Glutamatergic neuron (in vitro differentiated cells): Measurements from ENCODE around the gene GLCE. TPM values are rescaled to one million over a fixed set of nuclear protein-coding genes. Genes with fewer than 3 reads are reported as not detected.

ENCODE experiments used
- DNase-seq: peaks from one replicate; pipeline ENCODE4 v3.0.0; 2022
- H3K27ac Mint-ChIP-seq: one replicate; pipeline ENCODE4 v1.8.0; 2020; ENCODE audit warnings: mild to moderate bottlenecking, mixed read lengths, inconsistent platforms; ENCODE audit not compliant: unreplicated experiment
- H3K27me3 Mint-ChIP-seq: one replicate; pipeline ENCODE4 v1.8.0; 2020; ENCODE audit warnings: mild to moderate bottlenecking, moderate library complexity, mixed read lengths, inconsistent platforms; ENCODE audit not compliant: unreplicated experiment
- H3K36me3 Mint-ChIP-seq: one replicate; pipeline ENCODE4 v1.8.0; 2020; ENCODE audit warnings: mild to moderate bottlenecking, mixed read lengths, inconsistent platforms; ENCODE audit not compliant: unreplicated experiment
- H3K4me1 Mint-ChIP-seq: one replicate; pipeline ENCODE4 v1.8.0; 2020; ENCODE audit warnings: mild to moderate bottlenecking, low read depth, mixed read lengths, inconsistent platforms; ENCODE audit not compliant: unreplicated experiment
- H3K4me3 Mint-ChIP-seq: one replicate; pipeline ENCODE4 v1.8.0; 2020; ENCODE audit warnings: mild to moderate bottlenecking, mixed read lengths, inconsistent platforms; ENCODE audit not compliant: unreplicated experiment
- H3K9me3 Mint-ChIP-seq: one replicate; pipeline ENCODE4 v1.8.0; 2020; ENCODE audit warnings: mild to moderate bottlenecking, moderate library complexity, mixed read lengths, inconsistent platforms; ENCODE audit not compliant: unreplicated experiment
- CTCF ChIP-seq: fragments of 200-600 bp; sonication (generic); IDR thresholded peaks from one replicate; pipeline ENCODE4 v1.5.0; 2021; ENCODE audit not compliant: partially characterized antibody, unreplicated experiment
- total RNA-seq: library from RNA; stranded (reverse); fragmentation: NEBNext Ultra II Directional; extraction: Animal tissue kit (Norgen Biotek cat#: 25700); gene quantifications from one replicate; pipeline ENCODE4 v1.2.1, GENCODE V29; 2021; ENCODE audit not compliant: unreplicated experiment

GLCE gene
- total RNA-seq, 1 donor from 2014 or later, result 6.7 TPM

DNA sequence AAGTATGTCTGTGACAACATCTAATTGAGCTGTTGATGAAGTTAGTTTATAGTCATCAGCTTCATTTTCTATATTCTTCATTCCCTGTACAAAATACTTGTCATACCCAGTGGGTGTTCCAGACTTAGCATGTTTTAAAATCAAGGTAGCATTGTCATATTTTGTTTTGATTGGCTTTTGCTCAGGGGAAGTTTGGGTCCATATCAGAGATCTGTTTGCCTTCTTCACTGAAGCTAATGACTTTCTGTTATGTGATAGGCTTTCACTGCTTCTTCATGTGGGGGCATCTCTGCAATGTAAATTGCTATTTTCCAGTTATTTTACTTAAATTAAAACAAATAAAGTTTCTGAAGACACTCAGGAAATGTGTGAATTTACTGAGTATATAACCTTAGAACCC, 15.1 kb downstream of the GLCE start:
- H3K4me3 Mint-ChIP-seq, result no peak overlapping the region
- H3K36me3 Mint-ChIP-seq, result no peaks in the 10 kb centered on the region
- TF ChIP-seq CTCF, result no peak
- no peaks in the 10 kb centered on the region for H3K27me3 Mint-ChIP-seq
- no peak for DNase-seq
- H3K4me1 Mint-ChIP-seq, result no peaks in the 10 kb centered on the region
- no peaks in the 10 kb centered on the region for H3K9me3 Mint-ChIP-seq
- no peak overlapping the region for H3K27ac Mint-ChIP-seq

DNA sequence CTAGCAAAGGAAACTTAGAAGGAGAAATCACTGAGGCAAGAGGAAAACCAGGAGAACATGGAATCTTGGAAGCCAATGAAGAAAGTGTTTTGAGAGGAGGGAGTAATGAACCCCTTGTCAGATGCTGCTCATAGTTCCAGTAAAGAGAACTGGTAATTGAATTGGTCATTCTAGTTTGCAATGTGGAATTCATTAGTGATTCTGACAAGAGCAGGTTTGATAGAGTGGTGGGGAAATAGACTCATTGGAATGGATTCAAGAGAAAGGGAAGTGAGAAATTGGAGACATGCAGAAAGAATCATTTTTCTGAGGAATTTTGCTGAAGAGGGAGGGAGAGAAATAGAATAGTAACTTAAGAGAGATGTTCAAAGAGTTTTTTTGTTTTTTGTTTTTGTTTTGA, 21.0 kb downstream of the GLCE start:
- no peak overlapping the region for H3K27ac Mint-ChIP-seq
- no peak overlapping the region for H3K4me3 Mint-ChIP-seq
- H3K27me3 Mint-ChIP-seq, result no peaks in the 10 kb centered on the region
- no peak for DNase-seq
- TF ChIP-seq CTCF, result no peak
- no peaks in the 10 kb centered on the region for H3K9me3 Mint-ChIP-seq
- H3K36me3 Mint-ChIP-seq, result no peaks in the 10 kb centered on the region
- H3K4me1 Mint-ChIP-seq, result no peaks in the 10 kb centered on the region

- DNase-seq, result no peak
- H3K4me3 Mint-ChIP-seq, result no peak overlapping the region
- H3K27ac Mint-ChIP-seq, result no peak overlapping the region
- H3K36me3 Mint-ChIP-seq, result no peaks in the 10 kb centered on the region
- no peak for TF ChIP-seq CTCF
- no peaks in the 10 kb centered on the region for H3K9me3 Mint-ChIP-seq
- H3K27me3 Mint-ChIP-seq, result no peaks in the 10 kb centered on the region
- no peaks in the 10 kb centered on the region for H3K4me1 Mint-ChIP-seq
Measured at GRCh38 chr15:69185216-69185615, 24.8 kb downstream of the GLCE start.

- DNase-seq, result no peak
- no peak overlapping the region for H3K4me3 Mint-ChIP-seq
- H3K27me3 Mint-ChIP-seq, result no peaks in the 10 kb centered on the region
- H3K9me3 Mint-ChIP-seq, result no peaks in the 10 kb centered on the region
- no peaks in the 10 kb centered on the region for H3K4me1 Mint-ChIP-seq
- no peaks in the 10 kb centered on the region for H3K36me3 Mint-ChIP-seq
- no peak overlapping the region for H3K27ac Mint-ChIP-seq
- TF ChIP-seq CTCF, result no peak
Measured at GRCh38 chr15:69185706-69186105, 25.3 kb downstream of the GLCE start.

GRCh38 chr15:69189157-69189556, 28.7 kb downstream of the GLCE start:
- no peaks in the 10 kb centered on the region for H3K9me3 Mint-ChIP-seq
- H3K27ac Mint-ChIP-seq, result no peak overlapping the region

More at GRCh38 chr15:69189157-69189556, 28.7 kb downstream of the GLCE start:
- H3K27me3 Mint-ChIP-seq, result no peaks in the 10 kb centered on the region
- H3K4me1 Mint-ChIP-seq, result no peaks in the 10 kb centered on the region
- TF ChIP-seq CTCF, result no peak
- peaks cover 4% of the 10 kb centered on the region for H3K36me3 Mint-ChIP-seq
- no peak for DNase-seq
- H3K4me3 Mint-ChIP-seq, result no peak overlapping the region
